Activated CD4-positive, alpha-beta T cell treated with anti-CD3 and anti-CD28 coated beads, Interleukin-2, Interleukin-6, amounts not matched to agents 100 ng/mL and 50 ng/mL, durations not matched to agents 16 hours and 8 hours (primary cell): Measurements from ENCODE around the gene CLDN16.

Experiments used
- DNase-seq: peaks from one replicate; pipeline ENCODE4 v3.0.0-alpha.2; 2020

CLDN16 gene, protein sequence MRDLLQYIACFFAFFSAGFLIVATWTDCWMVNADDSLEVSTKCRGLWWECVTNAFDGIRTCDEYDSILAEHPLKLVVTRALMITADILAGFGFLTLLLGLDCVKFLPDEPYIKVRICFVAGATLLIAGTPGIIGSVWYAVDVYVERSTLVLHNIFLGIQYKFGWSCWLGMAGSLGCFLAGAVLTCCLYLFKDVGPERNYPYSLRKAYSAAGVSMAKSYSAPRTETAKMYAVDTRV

GRCh38 chr3:190387578-190388213 lies at the start of gene CLDN16:
Gene CLDN16, plus strand, starts transcription at chr3:190388163. Its CDS starts 167 bp downstream, at chr3:190388330.
- DNase-seq, result no peak

DNA sequence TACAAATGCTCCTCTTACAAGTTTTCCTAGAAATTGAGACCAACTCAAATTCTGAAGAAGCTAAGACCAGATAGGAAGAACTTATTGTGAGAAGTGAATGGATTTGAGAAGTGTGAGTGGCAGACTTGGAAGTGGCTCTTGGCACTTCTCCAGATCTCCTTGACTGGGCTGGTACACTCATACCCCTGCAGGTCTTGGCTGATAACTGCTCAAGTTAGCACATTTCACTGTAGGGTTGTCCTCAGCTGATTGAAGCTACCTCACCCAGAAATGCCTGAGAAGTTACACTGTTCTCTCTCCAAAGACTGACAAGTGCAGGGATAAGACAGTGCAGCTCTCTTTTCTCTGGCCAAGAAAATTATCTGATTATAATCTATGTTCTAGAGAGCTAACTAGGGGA lies 49.2 kb upstream of the CLDN16 start:
- DNase-seq, result no peak

DNA sequence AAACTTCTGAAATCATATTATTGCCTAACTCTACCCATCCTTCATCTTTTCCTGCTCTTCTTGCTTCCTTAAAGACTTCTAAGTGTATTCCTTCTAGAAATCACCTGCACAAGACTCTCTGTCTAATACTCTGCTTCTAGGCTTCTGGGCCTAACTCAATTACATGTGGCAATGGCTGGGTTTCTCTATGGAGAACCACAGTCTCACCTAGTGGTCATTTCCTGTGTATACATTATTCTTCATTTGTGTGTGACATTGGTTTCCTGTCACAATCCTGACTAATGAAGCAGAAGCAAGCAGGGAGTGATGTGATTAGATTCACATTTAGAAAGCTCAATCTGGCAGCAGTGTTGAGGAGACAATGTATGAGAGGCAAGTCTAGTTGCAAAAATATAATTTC lies 48.8 kb upstream of the CLDN16 start:
- no peak for DNase-seq

GRCh38 chr3:190340071-190340470 lies 47.9 kb upstream of the CLDN16 start:
- no peak for DNase-seq

- DNase-seq, result no peak
These were observed 42.7 kb upstream of the CLDN16 start for GRCh38 chr3:190345027-190345821.

DNA sequence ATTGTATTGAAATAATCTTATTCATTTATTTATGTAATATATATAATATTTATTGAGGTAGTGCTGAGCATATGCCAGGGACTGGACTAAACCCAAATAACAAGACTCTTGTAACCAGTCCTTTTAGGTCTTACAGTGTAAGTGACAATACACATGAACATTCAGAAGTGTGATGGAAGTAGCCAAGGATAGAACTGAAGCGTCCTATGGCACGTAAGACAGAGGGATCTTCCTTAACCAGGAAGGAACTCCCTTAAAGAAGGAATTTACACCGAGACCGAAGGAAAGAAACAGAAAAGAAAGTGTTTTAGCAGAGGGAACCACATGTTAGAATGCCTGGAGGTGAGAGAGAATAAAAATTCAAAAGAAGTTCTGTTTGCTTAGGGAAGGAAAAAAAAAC lies 42.1 kb upstream of the CLDN16 start:
- DNase-seq, result no peak

GRCh38 chr3:190346541-190346940 lies 41.4 kb upstream of the CLDN16 start:
- no peak for DNase-seq

DNA sequence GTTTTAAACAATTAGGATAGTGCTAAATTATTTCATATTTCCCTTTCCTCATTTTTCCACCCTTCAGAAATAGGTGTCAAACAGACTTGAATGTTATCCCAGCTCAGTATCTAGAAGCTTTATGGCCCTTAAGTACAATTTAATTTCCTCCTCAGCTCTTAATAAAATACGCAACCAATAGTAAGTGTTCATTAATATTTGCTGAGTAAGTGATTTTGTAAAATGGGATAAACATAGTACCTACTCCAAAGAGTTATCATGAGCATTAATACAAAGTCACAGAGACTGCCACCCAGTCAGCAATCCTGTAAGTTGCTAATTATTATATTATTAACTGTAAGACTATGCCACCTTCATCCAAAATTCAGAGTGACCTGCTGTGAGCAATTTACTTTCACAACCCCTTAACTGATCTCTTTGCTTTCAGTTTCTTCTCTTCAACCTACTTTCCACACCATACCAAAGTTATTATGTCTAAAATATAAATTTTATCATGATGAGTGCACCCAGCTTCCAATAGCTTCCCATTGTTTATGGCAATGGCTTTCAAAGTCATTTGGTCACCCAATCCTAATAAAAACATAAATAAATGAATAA lies 35.0 kb upstream of the CLDN16 start:
- no peak for DNase-seq

DNA sequence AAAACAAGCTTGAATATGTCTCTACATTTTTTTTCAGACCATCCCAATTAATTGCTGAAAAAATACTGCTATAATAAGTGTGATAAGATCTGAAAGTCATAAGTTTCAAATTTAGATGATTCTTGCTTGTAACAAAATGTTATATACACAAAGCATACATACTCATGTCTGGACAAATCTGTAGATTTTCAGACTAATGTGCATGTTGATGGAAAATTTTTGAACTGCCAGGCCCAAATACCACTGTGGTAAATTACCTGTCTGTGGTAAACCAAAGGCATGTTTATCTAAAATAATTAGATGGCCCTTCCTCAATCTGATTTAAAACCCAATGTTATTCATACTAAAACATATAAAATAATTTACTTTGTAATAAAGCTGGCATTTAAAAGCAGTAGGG lies 31.7 kb upstream of the CLDN16 start:
- no peak for DNase-seq

DNA sequence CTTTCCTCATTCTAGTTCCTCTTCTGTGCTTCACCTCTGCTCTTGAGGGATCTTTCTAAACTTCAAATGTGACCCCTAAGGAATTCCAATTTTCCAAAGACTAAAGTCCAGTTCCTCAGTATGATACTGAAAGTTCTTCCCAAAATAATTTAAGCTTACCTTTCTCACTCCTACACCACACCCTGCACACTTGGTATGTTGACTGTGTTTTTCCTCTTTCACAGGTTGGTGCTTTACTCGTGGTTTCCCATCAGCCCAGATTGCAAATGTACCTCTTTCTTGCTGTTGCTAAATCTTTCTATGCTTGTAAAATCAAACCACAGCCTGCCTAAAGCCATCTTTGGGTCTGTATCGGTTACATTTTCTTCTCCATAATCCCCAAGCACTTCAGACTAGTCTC lies 30.5 kb upstream of the CLDN16 start:
- DNase-seq, result no peak

DNA sequence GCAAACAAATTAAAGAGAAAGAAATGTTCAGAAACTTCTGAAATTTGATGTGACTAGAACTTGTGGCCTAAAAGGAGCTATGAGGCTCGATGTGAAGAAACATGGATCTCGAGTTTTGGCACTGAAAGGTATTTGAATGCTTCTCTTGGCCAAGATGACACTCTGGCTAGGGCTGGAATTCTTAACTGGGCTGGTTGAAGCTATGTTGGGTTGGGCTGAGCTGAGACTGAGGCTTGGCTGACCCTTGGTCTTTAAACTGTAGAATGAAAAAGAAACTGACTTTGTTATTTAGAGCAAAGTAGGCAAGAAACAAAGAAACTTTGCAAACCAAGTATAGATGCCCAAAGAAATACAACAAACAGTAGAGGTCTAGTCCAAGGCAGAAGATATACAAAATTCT lies 28.1 kb upstream of the CLDN16 start:
- no peak for DNase-seq

DNA sequence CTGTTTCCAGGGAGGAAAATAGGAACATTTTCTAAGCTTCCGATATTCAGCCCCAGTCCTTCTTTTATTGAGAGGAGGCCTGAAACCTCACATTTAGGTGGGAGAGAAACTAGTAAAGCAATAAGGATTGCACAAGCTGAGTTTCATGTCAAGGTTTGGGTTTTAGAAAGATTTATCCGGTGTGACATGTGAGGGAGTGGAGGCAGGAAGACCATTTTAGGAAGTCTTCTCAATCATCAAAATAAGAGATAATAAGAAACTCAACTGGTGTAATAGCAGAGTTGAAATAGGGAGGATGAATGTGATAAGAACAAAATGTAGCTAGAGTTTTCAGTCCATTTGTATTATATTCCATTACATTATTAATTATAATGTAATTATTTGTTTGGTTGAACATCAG lies 27.7 kb upstream of the CLDN16 start:
- no peak for DNase-seq

DNA sequence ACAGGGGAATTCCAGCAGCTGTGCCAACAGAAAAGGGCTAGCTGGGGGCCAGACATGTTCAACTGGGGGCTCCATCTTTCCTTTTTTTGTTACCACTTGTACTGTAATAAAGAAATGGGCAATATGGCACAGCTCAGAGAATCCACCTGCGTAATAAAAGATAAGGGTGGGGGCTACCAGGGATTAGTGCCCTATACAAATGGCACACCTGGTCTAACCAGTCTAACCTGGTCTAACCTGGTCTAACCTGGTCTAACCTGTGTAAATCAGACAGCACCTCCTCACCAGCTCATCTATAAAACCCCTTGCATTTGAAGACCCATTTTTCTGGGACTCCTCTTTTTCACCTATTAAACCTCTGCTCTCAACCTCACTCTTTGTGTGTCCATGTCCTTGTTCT lies 26.2 kb upstream of the CLDN16 start:
- no peak for DNase-seq

DNA sequence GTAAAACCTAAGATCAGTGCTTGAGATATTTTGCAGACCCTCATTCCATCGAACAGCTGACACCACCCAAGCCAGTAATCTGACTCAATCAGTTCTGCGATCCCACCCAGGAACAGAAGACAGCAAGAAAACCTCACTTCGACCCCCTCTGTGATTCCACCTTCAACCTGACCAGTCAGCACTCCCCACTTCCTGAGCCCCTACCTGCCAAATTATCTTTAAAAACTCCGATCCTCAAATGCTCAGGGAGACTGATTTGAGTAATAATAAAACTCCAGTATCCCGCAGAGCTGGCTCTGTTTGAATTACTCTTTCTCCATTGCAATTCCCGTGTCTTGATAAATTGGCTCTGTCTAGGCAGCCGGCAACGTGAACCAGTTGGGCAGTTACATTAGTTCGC lies 25.7 kb upstream of the CLDN16 start:
- no peak for DNase-seq

GRCh38 chr3:190366133-190366532 lies 21.8 kb upstream of the CLDN16 start:
- no peak for DNase-seq

DNA sequence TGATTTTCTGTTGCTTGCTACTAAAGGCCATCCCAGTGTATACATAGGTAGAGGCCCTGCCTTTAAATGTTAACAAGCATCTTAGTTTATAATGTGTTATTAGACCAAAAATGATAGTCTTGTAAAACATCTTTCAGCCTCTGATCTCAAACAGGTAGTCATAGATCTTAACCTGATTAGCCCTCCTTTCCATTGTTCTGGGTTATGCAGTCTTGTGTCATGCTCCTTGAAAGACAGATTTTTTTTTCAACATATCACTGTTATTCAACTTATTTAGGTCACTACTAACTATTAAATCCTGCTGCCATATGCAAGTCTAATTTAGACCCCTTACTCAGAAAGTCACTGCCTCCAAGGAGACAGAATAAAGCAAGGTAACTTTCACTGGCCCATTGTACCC lies 19.1 kb upstream of the CLDN16 start:
- no peak for DNase-seq

DNA sequence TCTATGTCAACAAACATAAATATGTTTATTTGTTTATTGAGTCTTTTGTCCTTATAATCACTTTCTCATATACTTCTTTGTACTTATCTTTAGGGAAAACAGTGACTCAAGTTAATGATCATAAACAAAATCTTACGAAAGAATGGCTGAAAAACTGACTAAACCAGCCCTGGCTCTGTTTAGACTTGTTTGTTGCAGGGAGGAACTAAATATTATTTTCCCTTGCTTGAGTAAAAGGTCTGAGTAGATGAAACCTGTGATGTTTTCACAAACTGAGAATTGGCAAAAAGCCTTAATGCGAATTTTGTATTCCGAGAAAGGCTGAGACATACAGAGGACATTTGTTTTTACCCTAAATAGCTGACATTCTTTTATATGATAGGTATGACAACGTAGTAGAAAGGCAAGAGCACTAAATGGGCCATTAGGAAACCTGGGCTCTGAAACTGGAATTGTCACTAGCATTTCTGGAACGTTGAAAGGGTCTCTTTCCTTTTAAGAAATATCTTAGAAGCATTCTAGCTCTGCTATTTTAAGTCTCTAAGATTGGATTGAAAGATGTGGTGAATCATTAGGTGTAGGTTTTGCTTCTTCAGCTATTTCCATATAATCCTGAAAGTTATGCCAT lies 18.2 kb upstream of the CLDN16 start:
- DNase-seq, result no peak

DNA sequence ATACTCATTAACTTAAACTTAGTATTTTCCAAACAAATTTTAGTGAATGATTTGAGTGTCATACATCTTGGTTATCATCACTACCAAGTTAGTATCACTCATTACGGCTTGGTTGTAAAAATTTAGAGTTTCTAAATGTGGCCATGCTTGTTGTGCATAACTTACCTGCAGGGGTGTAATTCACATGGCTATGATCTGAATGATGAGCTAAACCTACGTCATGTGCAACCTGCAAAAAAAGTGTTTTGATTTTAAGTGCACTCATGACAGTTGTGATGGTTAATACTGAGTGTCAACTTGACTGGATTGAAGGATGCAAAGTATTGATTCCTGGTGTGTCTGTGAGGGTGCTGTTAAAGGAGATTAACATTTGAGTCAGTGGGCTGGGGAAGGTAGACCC lies 17.6 kb upstream of the CLDN16 start:
- no peak for DNase-seq

- no peak for DNase-seq
These were observed 16.8 kb upstream of the CLDN16 start for GRCh38 chr3:190371152-190371551.

GRCh38 chr3:190375246-190375645 lies 12.7 kb upstream of the CLDN16 start:
- DNase-seq, result no peak

DNA sequence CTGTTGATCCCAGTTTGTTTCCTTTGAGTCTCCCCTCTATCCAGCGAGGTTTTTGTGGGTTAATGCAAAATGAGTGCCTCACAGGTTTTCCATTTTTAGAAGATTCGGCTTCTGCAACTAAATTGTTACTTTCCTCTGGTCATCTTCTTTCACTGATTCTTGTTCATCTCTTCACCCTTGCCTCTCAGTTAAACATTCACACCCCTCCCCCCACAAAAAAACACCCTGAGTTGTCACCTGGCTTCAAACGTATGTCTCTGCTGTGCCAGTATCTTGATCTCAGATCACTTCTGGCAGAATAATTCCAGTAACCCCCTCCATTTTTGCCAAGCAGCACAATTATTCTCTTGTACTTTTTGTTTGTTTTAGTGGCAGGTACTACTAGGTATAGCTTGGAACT lies 12.3 kb upstream of the CLDN16 start:
- no peak for DNase-seq

DNA sequence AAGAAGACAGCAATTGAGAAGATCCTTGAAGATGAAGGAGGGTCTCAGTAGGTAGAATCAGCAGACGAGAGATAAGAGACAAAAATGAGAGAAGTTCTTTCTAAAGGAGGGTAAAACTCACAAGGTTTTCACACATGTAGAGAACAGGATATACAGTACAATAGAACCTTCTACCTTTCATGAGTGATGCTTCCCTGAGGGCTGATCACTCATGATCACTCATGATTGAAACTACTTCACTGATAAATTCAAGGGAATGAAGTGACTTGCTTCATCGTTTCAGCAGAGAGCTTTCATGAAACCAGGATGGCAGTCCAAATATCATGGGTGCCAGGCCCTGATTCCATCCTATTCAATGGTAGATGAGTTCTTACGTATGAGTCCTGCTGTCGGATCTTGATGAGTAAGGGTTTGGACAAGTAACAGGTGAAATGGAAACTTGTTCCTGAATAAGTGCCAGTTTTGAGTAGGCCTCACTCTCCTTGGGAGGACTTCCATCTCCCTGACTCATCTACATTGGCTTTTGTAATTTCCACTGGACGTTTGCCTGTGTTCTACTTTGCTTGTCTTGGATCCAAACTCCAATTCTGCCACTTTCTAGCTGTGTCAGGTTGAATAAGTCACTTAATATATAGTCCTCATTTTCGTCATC lies 9.6 kb upstream of the CLDN16 start:
- no peak for DNase-seq

GRCh38 chr3:190380184-190380583 lies 7.8 kb upstream of the CLDN16 start:
- DNase-seq, result no peak
